Measurements from ENCODE around the gene MCTP2. TPM values are rescaled to one million over a fixed set of nuclear protein-coding genes. Genes with fewer than 3 reads are reported as not detected.

The MCTP2 gene
- total and polyA plus RNA-seq, 2 of the 8 experiments (the other 6 are each of a cell fraction or from before 2014, with no cell fraction given), result 3.4 to 4.5 TPM

DNA sequence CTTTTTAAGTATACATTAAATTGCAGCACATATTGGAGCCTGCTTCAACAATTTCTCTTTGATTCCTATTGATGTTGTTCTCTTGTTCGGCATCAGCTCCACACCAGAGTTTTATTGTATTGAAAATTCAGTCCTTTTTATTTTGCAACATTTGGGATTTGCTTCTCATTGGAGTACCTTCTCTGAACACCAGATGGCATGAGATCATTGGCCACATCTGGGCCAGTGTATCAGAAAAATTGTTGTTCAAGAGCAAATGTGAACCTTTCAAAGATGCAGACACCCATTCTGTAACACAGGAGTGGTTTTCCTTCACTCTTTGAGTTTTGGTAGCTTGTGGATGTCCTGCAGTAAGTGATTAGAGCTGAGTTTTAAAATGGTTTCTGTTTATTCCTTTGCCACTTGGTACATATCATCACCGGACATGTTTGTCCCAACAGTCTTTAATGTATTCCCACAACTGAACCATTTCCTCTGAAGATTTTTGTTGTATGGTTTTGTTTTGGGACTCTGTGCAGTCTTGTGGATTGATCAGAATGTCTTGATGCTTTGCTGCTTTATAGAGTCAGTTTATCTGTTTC lies 96.1 kb downstream of the MCTP2 start (continued):
- TF ChIP-seq, protein P1, sequence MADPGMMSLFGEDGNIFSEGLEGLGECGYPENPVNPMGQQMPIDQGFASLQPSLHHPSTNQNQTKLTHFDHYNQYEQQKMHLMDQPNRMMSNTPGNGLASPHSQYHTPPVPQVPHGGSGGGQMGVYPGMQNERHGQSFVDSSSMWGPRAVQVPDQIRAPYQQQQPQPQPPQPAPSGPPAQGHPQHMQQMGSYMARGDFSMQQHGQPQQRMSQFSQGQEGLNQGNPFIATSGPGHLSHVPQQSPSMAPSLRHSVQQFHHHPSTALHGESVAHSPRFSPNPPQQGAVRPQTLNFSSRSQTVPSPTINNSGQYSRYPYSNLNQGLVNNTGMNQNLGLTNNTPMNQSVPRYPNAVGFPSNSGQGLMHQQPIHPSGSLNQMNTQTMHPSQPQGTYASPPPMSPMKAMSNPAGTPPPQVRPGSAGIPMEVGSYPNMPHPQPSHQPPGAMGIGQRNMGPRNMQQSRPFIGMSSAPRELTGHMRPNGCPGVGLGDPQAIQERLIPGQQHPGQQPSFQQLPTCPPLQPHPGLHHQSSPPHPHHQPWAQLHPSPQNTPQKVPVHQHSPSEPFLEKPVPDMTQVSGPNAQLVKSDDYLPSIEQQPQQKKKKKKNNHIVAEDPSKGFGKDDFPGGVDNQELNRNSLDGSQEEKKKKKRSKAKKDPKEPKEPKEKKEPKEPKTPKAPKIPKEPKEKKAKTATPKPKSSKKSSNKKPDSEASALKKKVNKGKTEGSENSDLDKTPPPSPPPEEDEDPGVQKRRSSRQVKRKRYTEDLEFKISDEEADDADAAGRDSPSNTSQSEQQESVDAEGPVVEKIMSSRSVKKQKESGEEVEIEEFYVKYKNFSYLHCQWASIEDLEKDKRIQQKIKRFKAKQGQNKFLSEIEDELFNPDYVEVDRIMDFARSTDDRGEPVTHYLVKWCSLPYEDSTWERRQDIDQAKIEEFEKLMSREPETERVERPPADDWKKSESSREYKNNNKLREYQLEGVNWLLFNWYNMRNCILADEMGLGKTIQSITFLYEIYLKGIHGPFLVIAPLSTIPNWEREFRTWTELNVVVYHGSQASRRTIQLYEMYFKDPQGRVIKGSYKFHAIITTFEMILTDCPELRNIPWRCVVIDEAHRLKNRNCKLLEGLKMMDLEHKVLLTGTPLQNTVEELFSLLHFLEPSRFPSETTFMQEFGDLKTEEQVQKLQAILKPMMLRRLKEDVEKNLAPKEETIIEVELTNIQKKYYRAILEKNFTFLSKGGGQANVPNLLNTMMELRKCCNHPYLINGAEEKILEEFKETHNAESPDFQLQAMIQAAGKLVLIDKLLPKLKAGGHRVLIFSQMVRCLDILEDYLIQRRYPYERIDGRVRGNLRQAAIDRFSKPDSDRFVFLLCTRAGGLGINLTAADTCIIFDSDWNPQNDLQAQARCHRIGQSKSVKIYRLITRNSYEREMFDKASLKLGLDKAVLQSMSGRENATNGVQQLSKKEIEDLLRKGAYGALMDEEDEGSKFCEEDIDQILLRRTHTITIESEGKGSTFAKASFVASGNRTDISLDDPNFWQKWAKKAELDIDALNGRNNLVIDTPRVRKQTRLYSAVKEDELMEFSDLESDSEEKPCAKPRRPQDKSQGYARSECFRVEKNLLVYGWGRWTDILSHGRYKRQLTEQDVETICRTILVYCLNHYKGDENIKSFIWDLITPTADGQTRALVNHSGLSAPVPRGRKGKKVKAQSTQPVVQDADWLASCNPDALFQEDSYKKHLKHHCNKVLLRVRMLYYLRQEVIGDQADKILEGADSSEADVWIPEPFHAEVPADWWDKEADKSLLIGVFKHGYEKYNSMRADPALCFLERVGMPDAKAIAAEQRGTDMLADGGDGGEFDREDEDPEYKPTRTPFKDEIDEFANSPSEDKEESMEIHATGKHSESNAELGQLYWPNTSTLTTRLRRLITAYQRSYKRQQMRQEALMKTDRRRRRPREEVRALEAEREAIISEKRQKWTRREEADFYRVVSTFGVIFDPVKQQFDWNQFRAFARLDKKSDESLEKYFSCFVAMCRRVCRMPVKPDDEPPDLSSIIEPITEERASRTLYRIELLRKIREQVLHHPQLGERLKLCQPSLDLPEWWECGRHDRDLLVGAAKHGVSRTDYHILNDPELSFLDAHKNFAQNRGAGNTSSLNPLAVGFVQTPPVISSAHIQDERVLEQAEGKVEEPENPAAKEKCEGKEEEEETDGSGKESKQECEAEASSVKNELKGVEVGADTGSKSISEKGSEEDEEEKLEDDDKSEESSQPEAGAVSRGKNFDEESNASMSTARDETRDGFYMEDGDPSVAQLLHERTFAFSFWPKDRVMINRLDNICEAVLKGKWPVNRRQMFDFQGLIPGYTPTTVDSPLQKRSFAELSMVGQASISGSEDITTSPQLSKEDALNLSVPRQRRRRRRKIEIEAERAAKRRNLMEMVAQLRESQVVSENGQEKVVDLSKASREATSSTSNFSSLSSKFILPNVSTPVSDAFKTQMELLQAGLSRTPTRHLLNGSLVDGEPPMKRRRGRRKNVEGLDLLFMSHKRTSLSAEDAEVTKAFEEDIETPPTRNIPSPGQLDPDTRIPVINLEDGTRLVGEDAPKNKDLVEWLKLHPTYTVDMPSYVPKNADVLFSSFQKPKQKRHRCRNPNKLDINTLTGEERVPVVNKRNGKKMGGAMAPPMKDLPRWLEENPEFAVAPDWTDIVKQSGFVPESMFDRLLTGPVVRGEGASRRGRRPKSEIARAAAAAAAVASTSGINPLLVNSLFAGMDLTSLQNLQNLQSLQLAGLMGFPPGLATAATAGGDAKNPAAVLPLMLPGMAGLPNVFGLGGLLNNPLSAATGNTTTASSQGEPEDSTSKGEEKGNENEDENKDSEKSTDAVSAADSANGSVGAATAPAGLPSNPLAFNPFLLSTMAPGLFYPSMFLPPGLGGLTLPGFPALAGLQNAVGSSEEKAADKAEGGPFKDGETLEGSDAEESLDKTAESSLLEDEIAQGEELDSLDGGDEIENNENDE (IDR thresholded peaks at IDR 0.05; ENCODE audit: insufficient replicate concordance, low read length), result no peak
- TF ChIP-seq CBX8 (IDR thresholded peaks at IDR 0.05; ENCODE audit: borderline replicate concordance, low read depth, low read length), result no peak
